K562 (cell line): ENCODE results near the gene GPALPP1. TPM values are rescaled to one million over a fixed set of nuclear protein-coding genes. Genes with fewer than 3 reads are reported as not detected.

Experiments used
- FOXA1 ChIP-seq: fragments of 450-650 bp; IDR thresholded peaks from 2 replicates; pipeline ENCODE4 v1.6.1; 2016; ENCODE audit warnings: mild to moderate bottlenecking, borderline replicate concordance
- GABPB2 ChIP-seq: fragments of 250-450 bp; sonication (Bioruptor Pico); conservative IDR thresholded peaks from 2 replicates; pipeline ENCODE4 v1.5.1; 2021; ENCODE audit warnings: mild to moderate bottlenecking
- GTF2E2 ChIP-seq: fragments of 200-800 bp; sonication (Bioruptor generic); IDR thresholded peaks from 2 replicates; pipeline ENCODE4 v1.6.1; 2016; ENCODE audit warnings: missing genetic modification characterization, missing compliant biosample characterization
- GTF2F1 ChIP-seq: IDR thresholded peaks from 2 replicates; pipeline ENCODE4 v1.6.1; 2011; ENCODE audit warnings: low read depth, low read length, improper control_type of control experiment
- HEY1 ChIP-seq: fragments of 250-450 bp; sonication (Bioruptor Pico); IDR thresholded peaks from 2 replicates; pipeline ENCODE4 v1.5.0; 2020; ENCODE audit warnings: mild to moderate bottlenecking, moderate library complexity, borderline replicate concordance
- JUN ChIP-seq, 2 experiments: sonication (generic) in 1 of 2; formaldehyde crosslinking in 1 of 2; IDR thresholded peaks; 2 replicates each; pipeline versions ENCODE4 v1.6.1 to v1.8.0; 2012 to 2022; ENCODE audit warnings: borderline replicate concordance in 2 of 2, mild to moderate bottlenecking in 2 of 2, improper control_type of control experiment in 1 of 2, low read depth in 1 of 2, low read length in 1 of 2, missing genetic modification reagents in 1 of 2
- KAT7 ChIP-seq: sonication (generic); formaldehyde crosslinking; IDR thresholded peaks from 2 replicates; pipeline ENCODE4 v1.8.0; 2022; ENCODE audit warnings: missing genetic modification reagents, mild to moderate bottlenecking, borderline replicate concordance
- NCOR1 ChIP-seq: fragments of 450-650 bp; IDR thresholded peaks from 2 replicates; pipeline ENCODE4 v1.6.1; 2016; ENCODE audit warnings: mild to moderate bottlenecking, moderate library complexity
- NR3C1 ChIP-seq: sonication (generic); formaldehyde crosslinking; IDR thresholded peaks from 2 replicates; pipeline ENCODE4 v1.8.1; 2022; ENCODE audit warnings: missing genetic modification reagents
- SLC30A9 ChIP-seq: fragments of 250-450 bp; sonication (Bioruptor Pico); IDR thresholded peaks from 2 replicates; pipeline ENCODE4 v1.8.0; 2022; ENCODE audit warnings: mild to moderate bottlenecking, moderate library complexity
- ZBTB1 ChIP-seq: sonication (generic); formaldehyde crosslinking; IDR thresholded peaks from 2 replicates; pipeline ENCODE4 v1.8.1; 2023; ENCODE audit warnings: missing genetic modification reagents, low read depth, mild to moderate bottlenecking, borderline replicate concordance
- ZBTB8A ChIP-seq: fragments of 450-650 bp; IDR thresholded peaks from 2 replicates; pipeline ENCODE4 v1.6.1; 2018; ENCODE audit warnings: mild to moderate bottlenecking, moderate library complexity; ENCODE audit not compliant: partially characterized antibody
- ZFP30 ChIP-seq: fragments of 250-450 bp; sonication (Bioruptor Pico); IDR thresholded peaks from 2 replicates; pipeline ENCODE4 v1.8.0; 2022; ENCODE audit warnings: moderate library complexity, mild to moderate bottlenecking, inconsistent platforms, borderline replicate concordance
- ZNF134 ChIP-seq: fragments of 250-450 bp; sonication (Bioruptor Pico); conservative IDR thresholded peaks from 2 replicates; pipeline ENCODE4 v1.4.0; 2020
- ZNF146 ChIP-seq: IDR thresholded peaks from one replicate; pipeline ENCODE4 v1.6.1; 2018; ENCODE audit warnings: missing compliant biosample characterization; ENCODE audit not compliant: unreplicated experiment
- ZNF197 ChIP-seq: fragments of 200-800 bp; sonication (Bioruptor generic); IDR thresholded peaks from 2 replicates; pipeline ENCODE4 v1.6.1; 2016; ENCODE audit warnings: low read depth, missing genetic modification characterization, missing compliant biosample characterization
- ZNF232 ChIP-seq: sonication (generic); formaldehyde crosslinking; IDR thresholded peaks from 2 replicates; pipeline ENCODE4 v1.8.0; 2022; ENCODE audit warnings: mild to moderate bottlenecking, missing genetic modification reagents
- polyA plus RNA-seq, 8 experiments: library from polyadenylated mRNA; depleted of rRNA in 4 of 8; stranded (reverse) in 5 of 8; unstranded in 3 of 8; fragments of >200 nt; fragmentation: Nextera tagmentation in 2 of 8; fragmentation: Illumina TruSeq in 1 of 8; extraction: Ambion mirVana in 2 of 8; extraction: Trizol in 1 of 8; gene quantifications; 2 replicates each; pipeline versions ENCODE4 v1.2.1 to v1.2.3, GENCODE V29; 2011 to 2014; ENCODE audit warnings: inconsistent platforms in 1 of 8, missing spikeins in 1 of 8
- total RNA-seq, 7 experiments: library from RNA; depleted of rRNA in 6 of 7; stranded (reverse); fragments of >200 nt in 6 of 7; fragmentation: Illumina TruSeq in 2 of 7; extraction: Trizol in 2 of 7; gene quantifications; 2 replicates each; pipeline versions ENCODE4 v1.2.1 to v1.2.3, GENCODE V29; 2011 to 2021; ENCODE audit warnings: low replicate concordance in 1 of 7
- TF ChIP-seq, protein P1 (sequence below): fragments of 150-350 bp; IDR thresholded peaks from 2 replicates; pipeline ENCODE4 v1.6.1; 2014; ENCODE audit warnings: low read depth, mild to moderate bottlenecking, low read length, borderline replicate concordance
- TF ChIP-seq, protein P2 (sequence below): conservative IDR thresholded peaks from 2 replicates; pipeline ENCODE4 v1.6.1; 2011; ENCODE audit warnings: low read depth, mild to moderate bottlenecking, low read length; ENCODE audit not compliant: control insufficient read depth
- TF ChIP-seq, protein P3 (sequence below): fragments of 450-650 bp; formaldehyde crosslinking; IDR thresholded peaks from 2 replicates; pipeline ENCODE4 v1.4.0; 2022; ENCODE audit warnings: mild to moderate bottlenecking, moderate library complexity
- TF ChIP-seq, protein P4 (sequence below): sonication (generic); formaldehyde crosslinking; IDR thresholded peaks from 2 replicates; pipeline ENCODE4 v1.8.1; 2022; ENCODE audit warnings: missing genetic modification reagents

Gene GPALPP1
- total and polyA plus RNA-seq, 9 of the 15 experiments (the other 6 are each of a cell fraction or from before 2014, with no cell fraction given): 8.1 to 22.3 (median 18.5) TPM

DNA sequence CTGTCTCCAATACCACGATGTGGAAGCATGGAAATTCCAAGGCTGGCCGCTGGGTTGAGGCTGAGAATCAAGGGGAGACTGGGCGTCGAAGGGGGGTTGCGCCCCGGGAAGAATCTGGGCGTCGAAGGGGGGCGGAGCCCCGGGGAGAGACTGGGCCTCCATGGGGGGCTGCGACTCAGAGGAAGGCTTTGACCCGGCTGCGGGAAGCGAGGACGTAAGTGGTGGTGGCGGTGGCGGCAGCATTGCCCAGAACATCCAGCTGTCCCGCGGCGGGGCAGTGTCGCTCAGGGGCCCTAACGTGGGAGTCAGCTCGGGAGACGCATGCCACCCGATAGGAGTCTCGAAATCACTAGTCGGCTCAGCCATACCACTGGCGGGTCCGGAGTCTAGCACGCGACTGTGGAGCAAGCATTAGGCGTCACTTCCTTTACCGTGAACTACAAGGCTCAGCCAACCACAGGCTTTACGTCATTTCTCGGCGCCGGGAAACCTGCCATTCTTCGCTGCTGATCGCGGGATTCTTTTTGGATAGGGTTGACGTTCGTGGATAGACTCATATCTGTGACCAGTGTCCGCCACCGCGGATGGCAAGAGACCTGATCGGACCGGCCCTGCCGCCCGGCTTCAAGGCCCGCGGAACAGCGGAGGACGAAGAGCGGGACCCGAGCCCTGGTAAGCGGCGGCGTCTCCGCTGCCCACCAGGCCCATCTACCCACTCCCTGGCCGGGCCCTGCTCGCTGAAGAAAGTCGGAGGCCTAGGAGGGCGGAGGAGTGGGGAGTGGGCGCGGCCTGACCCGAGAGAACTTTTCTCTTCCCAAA lies at the start of gene GPALPP1, which contains the start of gene NUFIP1 (continued):
- TF ChIP-seq, protein P1, sequence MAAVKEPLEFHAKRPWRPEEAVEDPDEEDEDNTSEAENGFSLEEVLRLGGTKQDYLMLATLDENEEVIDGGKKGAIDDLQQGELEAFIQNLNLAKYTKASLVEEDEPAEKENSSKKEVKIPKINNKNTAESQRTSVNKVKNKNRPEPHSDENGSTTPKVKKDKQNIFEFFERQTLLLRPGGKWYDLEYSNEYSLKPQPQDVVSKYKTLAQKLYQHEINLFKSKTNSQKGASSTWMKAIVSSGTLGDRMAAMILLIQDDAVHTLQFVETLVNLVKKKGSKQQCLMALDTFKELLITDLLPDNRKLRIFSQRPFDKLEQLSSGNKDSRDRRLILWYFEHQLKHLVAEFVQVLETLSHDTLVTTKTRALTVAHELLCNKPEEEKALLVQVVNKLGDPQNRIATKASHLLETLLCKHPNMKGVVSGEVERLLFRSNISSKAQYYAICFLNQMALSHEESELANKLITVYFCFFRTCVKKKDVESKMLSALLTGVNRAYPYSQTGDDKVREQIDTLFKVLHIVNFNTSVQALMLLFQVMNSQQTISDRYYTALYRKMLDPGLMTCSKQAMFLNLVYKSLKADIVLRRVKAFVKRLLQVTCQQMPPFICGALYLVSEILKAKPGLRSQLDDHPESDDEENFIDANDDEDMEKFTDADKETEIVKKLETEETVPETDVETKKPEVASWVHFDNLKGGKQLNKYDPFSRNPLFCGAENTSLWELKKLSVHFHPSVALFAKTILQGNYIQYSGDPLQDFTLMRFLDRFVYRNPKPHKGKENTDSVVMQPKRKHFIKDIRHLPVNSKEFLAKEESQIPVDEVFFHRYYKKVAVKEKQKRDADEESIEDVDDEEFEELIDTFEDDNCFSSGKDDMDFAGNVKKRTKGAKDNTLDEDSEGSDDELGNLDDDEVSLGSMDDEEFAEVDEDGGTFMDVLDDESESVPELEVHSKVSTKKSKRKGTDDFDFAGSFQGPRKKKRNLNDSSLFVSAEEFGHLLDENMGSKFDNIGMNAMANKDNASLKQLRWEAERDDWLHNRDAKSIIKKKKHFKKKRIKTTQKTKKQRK: no peak
- TF ChIP-seq ZNF134: no peak
- TF ChIP-seq GTF2E2: no peak
- TF ChIP-seq KAT7 (CRISPR knock-in tag): no peak
- TF ChIP-seq GTF2F1: no peak
- TF ChIP-seq NR3C1 (CRISPR knock-in tag): no peak
- TF ChIP-seq, protein P2, sequence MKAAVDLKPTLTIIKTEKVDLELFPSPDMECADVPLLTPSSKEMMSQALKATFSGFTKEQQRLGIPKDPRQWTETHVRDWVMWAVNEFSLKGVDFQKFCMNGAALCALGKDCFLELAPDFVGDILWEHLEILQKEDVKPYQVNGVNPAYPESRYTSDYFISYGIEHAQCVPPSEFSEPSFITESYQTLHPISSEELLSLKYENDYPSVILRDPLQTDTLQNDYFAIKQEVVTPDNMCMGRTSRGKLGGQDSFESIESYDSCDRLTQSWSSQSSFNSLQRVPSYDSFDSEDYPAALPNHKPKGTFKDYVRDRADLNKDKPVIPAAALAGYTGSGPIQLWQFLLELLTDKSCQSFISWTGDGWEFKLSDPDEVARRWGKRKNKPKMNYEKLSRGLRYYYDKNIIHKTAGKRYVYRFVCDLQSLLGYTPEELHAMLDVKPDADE: no peak; the same call in 1 of the 2 replicates
- no peak for TF ChIP-seq GABPB2 (CRISPR knock-in tag)
- no peak for TF ChIP-seq FOXA1
- no peak for TF ChIP-seq HEY1 (CRISPR knock-in tag)
- no peak for TF ChIP-seq SLC30A9 (CRISPR knock-in tag)
- peak; percentile 26; the same call in 1 of the 2 replicates for TF ChIP-seq JUN (IDR thresholded peaks at IDR 0.05; ENCODE audit: borderline replicate concordance, low read depth, low read length)
- TF ChIP-seq JUN (CRISPR knock-in tag; IDR thresholded peaks at IDR 0.05; ENCODE audit: borderline replicate concordance): no peak
- TF ChIP-seq ZBTB8A: no peak
- TF ChIP-seq ZNF146: no peak
- no peak for TF ChIP-seq ZNF197 (CRISPR knock-in tag)
- TF ChIP-seq NCOR1: no peak
- no peak for TF ChIP-seq ZFP30 (CRISPR knock-in tag)
- TF ChIP-seq ZBTB1 (CRISPR knock-in tag): no peak; the same call in 1 of the 2 replicates
- TF ChIP-seq ZNF232 (CRISPR knock-in tag): no peak
- TF ChIP-seq, protein P3, sequence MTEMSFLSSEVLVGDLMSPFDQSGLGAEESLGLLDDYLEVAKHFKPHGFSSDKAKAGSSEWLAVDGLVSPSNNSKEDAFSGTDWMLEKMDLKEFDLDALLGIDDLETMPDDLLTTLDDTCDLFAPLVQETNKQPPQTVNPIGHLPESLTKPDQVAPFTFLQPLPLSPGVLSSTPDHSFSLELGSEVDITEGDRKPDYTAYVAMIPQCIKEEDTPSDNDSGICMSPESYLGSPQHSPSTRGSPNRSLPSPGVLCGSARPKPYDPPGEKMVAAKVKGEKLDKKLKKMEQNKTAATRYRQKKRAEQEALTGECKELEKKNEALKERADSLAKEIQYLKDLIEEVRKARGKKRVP (CRISPR knock-in tag): no peak
- TF ChIP-seq, protein P4, sequence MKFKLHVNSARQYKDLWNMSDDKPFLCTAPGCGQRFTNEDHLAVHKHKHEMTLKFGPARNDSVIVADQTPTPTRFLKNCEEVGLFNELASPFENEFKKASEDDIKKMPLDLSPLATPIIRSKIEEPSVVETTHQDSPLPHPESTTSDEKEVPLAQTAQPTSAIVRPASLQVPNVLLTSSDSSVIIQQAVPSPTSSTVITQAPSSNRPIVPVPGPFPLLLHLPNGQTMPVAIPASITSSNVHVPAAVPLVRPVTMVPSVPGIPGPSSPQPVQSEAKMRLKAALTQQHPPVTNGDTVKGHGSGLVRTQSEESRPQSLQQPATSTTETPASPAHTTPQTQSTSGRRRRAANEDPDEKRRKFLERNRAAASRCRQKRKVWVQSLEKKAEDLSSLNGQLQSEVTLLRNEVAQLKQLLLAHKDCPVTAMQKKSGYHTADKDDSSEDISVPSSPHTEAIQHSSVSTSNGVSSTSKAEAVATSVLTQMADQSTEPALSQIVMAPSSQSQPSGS (CRISPR knock-in tag): no peak
